K562 (cell line): ENCODE measurements around the gene MAPK8IP2. TPM values are rescaled to one million over a fixed set of nuclear protein-coding genes. Genes with fewer than 3 reads are reported as not detected.

Source experiments
- CEBPB ChIP-seq: fragments of 450-650 bp; IDR thresholded peaks from 2 replicates; pipeline ENCODE4 v1.6.1; 2016; ENCODE audit warnings: missing genetic modification characterization, missing compliant biosample characterization
- ETS2 ChIP-seq: IDR thresholded peaks from 2 replicates; pipeline ENCODE4 v1.6.1; 2016; ENCODE audit warnings: borderline replicate concordance, missing genetic modification characterization, mild to moderate bottlenecking, moderate library complexity, missing compliant biosample characterization; ENCODE audit not compliant: poor library complexity, severe bottlenecking
- FOXK1 ChIP-seq: sonication (generic); formaldehyde crosslinking; IDR thresholded peaks from 2 replicates; pipeline ENCODE4 v1.8.0; 2022; ENCODE audit warnings: missing genetic modification reagents, mild to moderate bottlenecking, borderline replicate concordance
- GATAD2A ChIP-seq: fragments of 450-650 bp; IDR thresholded peaks from 2 replicates; pipeline ENCODE4 v1.6.1; 2017
- IRF2 ChIP-seq: sonication (generic); formaldehyde crosslinking; IDR thresholded peaks from 2 replicates; pipeline ENCODE4 v1.8.1; 2022; ENCODE audit warnings: mild to moderate bottlenecking, missing genetic modification reagents
- MAFF ChIP-seq: IDR thresholded peaks from 2 replicates; pipeline ENCODE4 v1.6.1; 2012; ENCODE audit warnings: low read length, improper control_type of control experiment
- PCBP2 ChIP-seq: fragments of 200-400 bp; formaldehyde crosslinking; IDR thresholded peaks from 2 replicates; pipeline ENCODE4 v1.6.1; 2018; ENCODE audit warnings: low read length, low read depth, mild to moderate bottlenecking, moderate library complexity; ENCODE audit not compliant: poor library complexity, severe bottlenecking
- POLR2B ChIP-seq: fragments of 450-650 bp; IDR thresholded peaks from 2 replicates; pipeline ENCODE4 v1.6.1; 2018; ENCODE audit warnings: low read depth; ENCODE audit not compliant: partially characterized antibody
- ZNF124 ChIP-seq: sonication (generic); formaldehyde crosslinking; IDR thresholded peaks from 2 replicates; pipeline ENCODE4 v1.8.1; 2022; ENCODE audit warnings: missing genetic modification reagents
- ZNF785 ChIP-seq: fragments of 250-450 bp; sonication (Bioruptor Pico); IDR thresholded peaks from 2 replicates; pipeline ENCODE4 v1.4.0; 2020; ENCODE audit warnings: mild to moderate bottlenecking
- polyA plus RNA-seq, 8 experiments: library from polyadenylated mRNA; depleted of rRNA in 4 of 8; stranded (reverse) in 5 of 8; unstranded in 3 of 8; fragments of >200 nt; fragmentation: Nextera tagmentation in 2 of 8; fragmentation: Illumina TruSeq in 1 of 8; extraction: Ambion mirVana in 2 of 8; extraction: Trizol in 1 of 8; gene quantifications; 2 replicates each; pipeline versions ENCODE4 v1.2.1 to v1.2.3, GENCODE V29; 2011 to 2014; ENCODE audit warnings: inconsistent platforms in 1 of 8, missing spikeins in 1 of 8
- total RNA-seq, 7 experiments: library from RNA; depleted of rRNA in 6 of 7; stranded (reverse); fragments of >200 nt in 6 of 7; fragmentation: Illumina TruSeq in 2 of 7; extraction: Trizol in 2 of 7; gene quantifications; 2 replicates each; pipeline versions ENCODE4 v1.2.1 to v1.2.3, GENCODE V29; 2011 to 2021; ENCODE audit warnings: low replicate concordance in 1 of 7
- TF ChIP-seq, protein P1 (sequence below): fragments of 450-650 bp; IDR thresholded peaks from 2 replicates; pipeline ENCODE4 v1.6.1; 2017; ENCODE audit warnings: antibody characterized with exemption
- TF ChIP-seq, protein P2 (sequence below): sonication (generic); formaldehyde crosslinking; IDR thresholded peaks from 2 replicates; pipeline ENCODE4 v1.8.0; 2023; ENCODE audit warnings: missing genetic modification reagents, mild to moderate bottlenecking, borderline replicate concordance
- TF ChIP-seq, protein P3 (sequence below): fragments of 250-450 bp; sonication (Bioruptor Pico); IDR thresholded peaks from 2 replicates; pipeline ENCODE4 v1.5.0; 2022; ENCODE audit warnings: mild to moderate bottlenecking
- TF ChIP-seq, protein P4 (sequence below), 2 experiments: fragments of 150-350 bp in 1 of 2; IDR thresholded peaks; 2 replicates each; pipeline ENCODE4 v1.6.1; 2012 to 2016; ENCODE audit warnings: low read depth in 2 of 2, low read length in 2 of 2, mild to moderate bottlenecking in 1 of 2, moderate library complexity in 1 of 2

MAPK8IP2 gene
- total and polyA plus RNA-seq, 9 of the 15 experiments (the other 6 are each of a cell fraction or from before 2014, with no cell fraction given), result 0.01 to 0.47 (median 0.07) TPM; not detected in 2

DNA sequence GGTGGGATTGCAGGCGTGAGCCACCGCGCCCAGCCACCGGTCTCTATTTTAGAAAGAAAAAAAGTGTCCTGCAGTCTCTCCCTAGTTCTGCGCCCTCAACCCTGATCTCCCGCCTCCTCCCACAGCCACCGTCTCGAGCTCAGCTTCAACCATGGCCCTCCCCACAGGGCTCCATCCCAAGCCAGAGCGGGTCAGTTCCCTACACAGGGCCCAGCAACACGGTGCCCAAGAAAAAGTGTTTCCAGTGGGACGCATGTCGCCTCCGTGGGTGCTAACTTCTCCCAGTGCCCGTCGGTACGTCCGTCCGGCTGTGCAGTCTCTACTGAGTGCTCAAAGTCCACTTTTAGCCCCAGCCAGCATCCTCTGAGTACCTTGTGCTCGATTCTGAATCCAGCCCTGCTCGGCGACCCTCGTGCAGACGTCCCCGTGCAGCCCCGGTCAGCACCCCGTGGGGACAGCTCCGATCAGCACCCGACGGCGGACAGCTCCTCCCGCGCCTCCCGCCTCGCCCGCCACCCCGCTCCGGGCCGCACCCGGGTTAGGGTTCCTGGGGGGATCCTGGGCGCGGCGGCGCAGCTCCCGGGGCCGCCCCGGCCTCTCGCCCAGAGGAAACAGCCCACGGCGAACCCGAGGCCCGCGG lies 657 bp upstream of the MAPK8IP2 start (continued):
- TF ChIP-seq, protein P1, sequence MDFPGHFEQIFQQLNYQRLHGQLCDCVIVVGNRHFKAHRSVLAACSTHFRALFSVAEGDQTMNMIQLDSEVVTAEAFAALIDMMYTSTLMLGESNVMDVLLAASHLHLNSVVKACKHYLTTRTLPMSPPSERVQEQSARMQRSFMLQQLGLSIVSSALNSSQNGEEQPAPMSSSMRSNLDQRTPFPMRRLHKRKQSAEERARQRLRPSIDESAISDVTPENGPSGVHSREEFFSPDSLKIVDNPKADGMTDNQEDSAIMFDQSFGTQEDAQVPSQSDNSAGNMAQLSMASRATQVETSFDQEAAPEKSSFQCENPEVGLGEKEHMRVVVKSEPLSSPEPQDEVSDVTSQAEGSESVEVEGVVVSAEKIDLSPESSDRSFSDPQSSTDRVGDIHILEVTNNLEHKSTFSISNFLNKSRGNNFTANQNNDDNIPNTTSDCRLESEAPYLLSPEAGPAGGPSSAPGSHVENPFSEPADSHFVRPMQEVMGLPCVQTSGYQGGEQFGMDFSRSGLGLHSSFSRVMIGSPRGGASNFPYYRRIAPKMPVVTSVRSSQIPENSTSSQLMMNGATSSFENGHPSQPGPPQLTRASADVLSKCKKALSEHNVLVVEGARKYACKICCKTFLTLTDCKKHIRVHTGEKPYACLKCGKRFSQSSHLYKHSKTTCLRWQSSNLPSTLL, result no peak
- TF ChIP-seq MAFF (no peak), PCBP2 (no peak), POLR2B (no peak), GATAD2A (no peak), IRF2 (CRISPR knock-in tag) (peak; percentile 94), ZNF124 (peak; percentile 94), ZNF785 (CRISPR knock-in tag) (no peak), ETS2 (tag) (no peak), CEBPB (no peak), FOXK1 (CRISPR knock-in tag) (peak; percentile 93)
- TF ChIP-seq, protein P2, sequence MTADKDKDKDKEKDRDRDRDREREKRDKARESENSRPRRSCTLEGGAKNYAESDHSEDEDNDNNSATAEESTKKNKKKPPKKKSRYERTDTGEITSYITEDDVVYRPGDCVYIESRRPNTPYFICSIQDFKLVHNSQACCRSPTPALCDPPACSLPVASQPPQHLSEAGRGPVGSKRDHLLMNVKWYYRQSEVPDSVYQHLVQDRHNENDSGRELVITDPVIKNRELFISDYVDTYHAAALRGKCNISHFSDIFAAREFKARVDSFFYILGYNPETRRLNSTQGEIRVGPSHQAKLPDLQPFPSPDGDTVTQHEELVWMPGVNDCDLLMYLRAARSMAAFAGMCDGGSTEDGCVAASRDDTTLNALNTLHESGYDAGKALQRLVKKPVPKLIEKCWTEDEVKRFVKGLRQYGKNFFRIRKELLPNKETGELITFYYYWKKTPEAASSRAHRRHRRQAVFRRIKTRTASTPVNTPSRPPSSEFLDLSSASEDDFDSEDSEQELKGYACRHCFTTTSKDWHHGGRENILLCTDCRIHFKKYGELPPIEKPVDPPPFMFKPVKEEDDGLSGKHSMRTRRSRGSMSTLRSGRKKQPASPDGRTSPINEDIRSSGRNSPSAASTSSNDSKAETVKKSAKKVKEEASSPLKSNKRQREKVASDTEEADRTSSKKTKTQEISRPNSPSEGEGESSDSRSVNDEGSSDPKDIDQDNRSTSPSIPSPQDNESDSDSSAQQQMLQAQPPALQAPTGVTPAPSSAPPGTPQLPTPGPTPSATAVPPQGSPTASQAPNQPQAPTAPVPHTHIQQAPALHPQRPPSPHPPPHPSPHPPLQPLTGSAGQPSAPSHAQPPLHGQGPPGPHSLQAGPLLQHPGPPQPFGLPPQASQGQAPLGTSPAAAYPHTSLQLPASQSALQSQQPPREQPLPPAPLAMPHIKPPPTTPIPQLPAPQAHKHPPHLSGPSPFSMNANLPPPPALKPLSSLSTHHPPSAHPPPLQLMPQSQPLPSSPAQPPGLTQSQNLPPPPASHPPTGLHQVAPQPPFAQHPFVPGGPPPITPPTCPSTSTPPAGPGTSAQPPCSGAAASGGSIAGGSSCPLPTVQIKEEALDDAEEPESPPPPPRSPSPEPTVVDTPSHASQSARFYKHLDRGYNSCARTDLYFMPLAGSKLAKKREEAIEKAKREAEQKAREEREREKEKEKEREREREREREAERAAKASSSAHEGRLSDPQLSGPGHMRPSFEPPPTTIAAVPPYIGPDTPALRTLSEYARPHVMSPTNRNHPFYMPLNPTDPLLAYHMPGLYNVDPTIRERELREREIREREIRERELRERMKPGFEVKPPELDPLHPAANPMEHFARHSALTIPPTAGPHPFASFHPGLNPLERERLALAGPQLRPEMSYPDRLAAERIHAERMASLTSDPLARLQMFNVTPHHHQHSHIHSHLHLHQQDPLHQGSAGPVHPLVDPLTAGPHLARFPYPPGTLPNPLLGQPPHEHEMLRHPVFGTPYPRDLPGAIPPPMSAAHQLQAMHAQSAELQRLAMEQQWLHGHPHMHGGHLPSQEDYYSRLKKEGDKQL, result peak; percentile 79; the same call in 1 of the 2 replicates
- TF ChIP-seq, protein P3, sequence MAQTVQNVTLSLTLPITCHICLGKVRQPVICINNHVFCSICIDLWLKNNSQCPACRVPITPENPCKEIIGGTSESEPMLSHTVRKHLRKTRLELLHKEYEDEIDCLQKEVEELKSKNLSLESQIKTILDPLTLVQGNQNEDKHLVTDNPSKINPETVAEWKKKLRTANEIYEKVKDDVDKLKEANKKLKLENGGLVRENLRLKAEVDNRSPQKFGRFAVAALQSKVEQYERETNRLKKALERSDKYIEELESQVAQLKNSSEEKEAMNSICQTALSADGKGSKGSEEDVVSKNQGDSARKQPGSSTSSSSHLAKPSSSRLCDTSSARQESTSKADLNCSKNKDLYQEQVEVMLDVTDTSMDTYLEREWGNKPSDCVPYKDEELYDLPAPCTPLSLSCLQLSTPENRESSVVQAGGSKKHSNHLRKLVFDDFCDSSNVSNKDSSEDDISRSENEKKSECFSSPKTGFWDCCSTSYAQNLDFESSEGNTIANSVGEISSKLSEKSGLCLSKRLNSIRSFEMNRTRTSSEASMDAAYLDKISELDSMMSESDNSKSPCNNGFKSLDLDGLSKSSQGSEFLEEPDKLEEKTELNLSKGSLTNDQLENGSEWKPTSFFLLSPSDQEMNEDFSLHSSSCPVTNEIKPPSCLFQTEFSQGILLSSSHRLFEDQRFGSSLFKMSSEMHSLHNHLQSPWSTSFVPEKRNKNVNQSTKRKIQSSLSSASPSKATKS (CRISPR knock-in tag), result no peak
- TF ChIP-seq, protein P4, sequence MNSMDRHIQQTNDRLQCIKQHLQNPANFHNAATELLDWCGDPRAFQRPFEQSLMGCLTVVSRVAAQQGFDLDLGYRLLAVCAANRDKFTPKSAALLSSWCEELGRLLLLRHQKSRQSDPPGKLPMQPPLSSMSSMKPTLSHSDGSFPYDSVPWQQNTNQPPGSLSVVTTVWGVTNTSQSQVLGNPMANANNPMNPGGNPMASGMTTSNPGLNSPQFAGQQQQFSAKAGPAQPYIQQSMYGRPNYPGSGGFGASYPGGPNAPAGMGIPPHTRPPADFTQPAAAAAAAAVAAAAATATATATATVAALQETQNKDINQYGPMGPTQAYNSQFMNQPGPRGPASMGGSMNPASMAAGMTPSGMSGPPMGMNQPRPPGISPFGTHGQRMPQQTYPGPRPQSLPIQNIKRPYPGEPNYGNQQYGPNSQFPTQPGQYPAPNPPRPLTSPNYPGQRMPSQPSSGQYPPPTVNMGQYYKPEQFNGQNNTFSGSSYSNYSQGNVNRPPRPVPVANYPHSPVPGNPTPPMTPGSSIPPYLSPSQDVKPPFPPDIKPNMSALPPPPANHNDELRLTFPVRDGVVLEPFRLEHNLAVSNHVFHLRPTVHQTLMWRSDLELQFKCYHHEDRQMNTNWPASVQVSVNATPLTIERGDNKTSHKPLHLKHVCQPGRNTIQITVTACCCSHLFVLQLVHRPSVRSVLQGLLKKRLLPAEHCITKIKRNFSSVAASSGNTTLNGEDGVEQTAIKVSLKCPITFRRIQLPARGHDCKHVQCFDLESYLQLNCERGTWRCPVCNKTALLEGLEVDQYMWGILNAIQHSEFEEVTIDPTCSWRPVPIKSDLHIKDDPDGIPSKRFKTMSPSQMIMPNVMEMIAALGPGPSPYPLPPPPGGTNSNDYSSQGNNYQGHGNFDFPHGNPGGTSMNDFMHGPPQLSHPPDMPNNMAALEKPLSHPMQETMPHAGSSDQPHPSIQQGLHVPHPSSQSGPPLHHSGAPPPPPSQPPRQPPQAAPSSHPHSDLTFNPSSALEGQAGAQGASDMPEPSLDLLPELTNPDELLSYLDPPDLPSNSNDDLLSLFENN (IDR thresholded peaks at IDR 0.05; ENCODE audit: low read depth in 2 of 2, low read length in 2 of 2), result no peak
